Measurements from ENCODE around the gene ZNF581.

- TF ChIP-seq CTCF (IDR thresholded peaks at IDR 0.05) = no peak
- TF ChIP-seq POLR2A (IDR thresholded peaks at IDR 0.05) = no peak
Measured at GRCh38 chr19:55660991-55661390, 17.5 kb downstream of the ZNF581 start.

Measured in gastroesophageal sphincter (tissue), 3 donors.